C4-2B (cell line): ENCODE measurements around the gene PPT1.

Experiments used
- CTCF ChIP-seq: fragments of 450-650 bp; conservative IDR thresholded peaks from 2 replicates; pipeline ENCODE4 v1.5.1; 2017; ENCODE audit warnings: mild to moderate bottlenecking
- ZFX ChIP-seq: fragments of 450-650 bp; IDR thresholded peaks from 2 replicates; pipeline ENCODE4 v1.6.1; 2017

DNA sequence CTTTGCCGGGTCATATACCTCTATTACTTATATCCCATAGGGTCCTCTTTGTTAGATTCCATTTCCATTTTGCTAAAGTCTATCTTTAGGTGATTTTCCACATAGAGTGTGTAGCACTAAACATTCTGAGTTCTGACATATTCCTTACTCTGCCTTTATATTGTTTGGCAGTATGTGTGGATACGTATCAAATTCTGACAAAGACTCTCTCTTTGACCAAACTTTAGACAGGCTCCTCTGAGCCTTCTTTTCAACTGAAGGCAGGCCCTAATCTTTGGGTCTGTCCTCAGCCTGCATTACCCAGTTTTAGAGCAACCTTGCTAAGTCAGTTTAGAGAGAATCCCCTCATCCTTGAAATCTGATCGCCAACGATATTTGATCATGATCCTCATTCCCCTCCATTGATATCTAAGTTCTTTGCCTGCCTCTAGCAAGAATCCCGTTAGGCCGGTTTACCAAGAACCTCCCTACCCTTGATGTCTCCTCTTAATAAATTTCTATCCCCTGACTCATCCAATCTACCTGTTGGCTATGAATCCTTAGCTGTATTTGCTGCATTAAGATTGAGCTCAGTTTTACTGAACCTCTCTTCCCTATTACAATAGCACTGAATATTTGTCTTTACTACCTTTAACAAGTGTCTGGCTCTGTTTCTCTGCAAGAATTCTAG lies 10.4 kb upstream of the PPT1 start:
- TF ChIP-seq CTCF, result no peak
- TF ChIP-seq ZFX, result no peak
